Vagina (tissue), 2 donors: ENCODE data around the gene CINP.
"Not testable (repeated sequence)": the region's sequence is repeated elsewhere in the genome, so short reads cannot be mapped to it uniquely, and the experiment has no call there.

ENCODE experiments used
- POLR2A ChIP-seq, 2 donors: fragments of 450-650 bp; IDR thresholded peaks; one replicate each; pipeline ENCODE4 v1.6.1; 2017; ENCODE audit warnings: antibody characterized with exemption in 2 of 2, mild to moderate bottlenecking in 2 of 2, moderate library complexity in 2 of 2
- POLR2AphosphoS5 ChIP-seq, 2 donors: sonication (generic); formaldehyde crosslinking; IDR thresholded peaks; one replicate each; pipeline ENCODE4 v1.9.0; 2017; ENCODE audit warnings: antibody characterized with exemption in 2 of 2, mild to moderate bottlenecking in 2 of 2, low read depth in 1 of 2; ENCODE audit not compliant: insufficient read depth in 1 of 2
- TF ChIP-seq, protein P1 (sequence below), 3 experiments: fragments of 450-650 bp in 2 of 3; fragments of 200-600 bp in 1 of 3; sonication (generic) in 1 of 3; IDR thresholded peaks; one replicate each; pipeline ENCODE4 v1.5.1; 2017 to 2019; ENCODE audit warnings: antibody characterized with exemption in 3 of 3, mild to moderate bottlenecking in 2 of 3, moderate library complexity in 2 of 3

DNA sequence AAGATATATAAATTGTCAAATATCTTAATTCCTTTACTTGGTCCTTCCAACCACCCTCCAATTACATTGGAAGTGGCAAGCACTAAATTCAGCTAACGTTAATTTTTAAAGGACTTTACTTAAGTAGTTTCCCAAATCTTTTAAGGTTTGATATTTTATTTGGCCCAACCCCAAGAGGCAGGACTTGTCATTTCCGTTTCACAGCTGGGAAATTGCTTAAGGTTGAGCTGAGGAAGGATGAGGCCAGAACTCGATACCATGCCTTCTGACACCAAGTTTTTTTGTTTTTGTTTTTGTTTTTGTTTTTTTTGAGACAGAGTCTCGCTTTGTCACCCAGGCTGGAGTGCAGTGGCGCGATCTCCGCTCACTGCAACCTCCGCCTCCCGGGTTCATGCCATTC, 11.1 kb downstream of the CINP start:
- TF ChIP-seq, protein P1, sequence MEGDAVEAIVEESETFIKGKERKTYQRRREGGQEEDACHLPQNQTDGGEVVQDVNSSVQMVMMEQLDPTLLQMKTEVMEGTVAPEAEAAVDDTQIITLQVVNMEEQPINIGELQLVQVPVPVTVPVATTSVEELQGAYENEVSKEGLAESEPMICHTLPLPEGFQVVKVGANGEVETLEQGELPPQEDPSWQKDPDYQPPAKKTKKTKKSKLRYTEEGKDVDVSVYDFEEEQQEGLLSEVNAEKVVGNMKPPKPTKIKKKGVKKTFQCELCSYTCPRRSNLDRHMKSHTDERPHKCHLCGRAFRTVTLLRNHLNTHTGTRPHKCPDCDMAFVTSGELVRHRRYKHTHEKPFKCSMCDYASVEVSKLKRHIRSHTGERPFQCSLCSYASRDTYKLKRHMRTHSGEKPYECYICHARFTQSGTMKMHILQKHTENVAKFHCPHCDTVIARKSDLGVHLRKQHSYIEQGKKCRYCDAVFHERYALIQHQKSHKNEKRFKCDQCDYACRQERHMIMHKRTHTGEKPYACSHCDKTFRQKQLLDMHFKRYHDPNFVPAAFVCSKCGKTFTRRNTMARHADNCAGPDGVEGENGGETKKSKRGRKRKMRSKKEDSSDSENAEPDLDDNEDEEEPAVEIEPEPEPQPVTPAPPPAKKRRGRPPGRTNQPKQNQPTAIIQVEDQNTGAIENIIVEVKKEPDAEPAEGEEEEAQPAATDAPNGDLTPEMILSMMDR (IDR thresholded peaks at IDR 0.05) = not testable (repeated sequence)
- TF ChIP-seq POLR2A (IDR thresholded peaks at IDR 0.05); POLR2AphosphoS5 (IDR thresholded peaks at IDR 0.05; ENCODE audit: insufficient read depth in 1 of 2, low read depth in 1 of 2): not testable (repeated sequence)
